ENCODE measurements around the gene DNAH10.

Gene DNAH10

GRCh38 chr12:123950476-123951349 is 188.6 kb downstream of the DNAH10 start:
- no peak for DNase-seq

GRCh38 chr12:123951467-123951866 is 189.4 kb downstream of the DNAH10 start:
- no peak for DNase-seq

- DNase-seq, result no peak
These were observed 189.9 kb downstream of the DNAH10 start for GRCh38 chr12:123952037-123952436.

GRCh38 chr12:123954647-123955350 is 192.7 kb downstream of the DNAH10 start:
- DNase-seq, result no peak

GRCh38 chr12:123956249-123956648 is 194.1 kb downstream of the DNAH10 start:
- no peak for DNase-seq

GRCh38 chr12:123957196-123957595 is 195.1 kb downstream of the DNAH10 start:
- no peak for DNase-seq

GRCh38 chr12:123958462-123958861 is 196.4 kb downstream of the DNAH10 start:
- DNase-seq, result no peak

- DNase-seq, result no peak
These were observed 196.8 kb downstream of the DNAH10 start for GRCh38 chr12:123958876-123959275.

GRCh38 chr12:123960029-123960735 is 198.1 kb downstream of the DNAH10 start:
- no peak for DNase-seq

GRCh38 chr12:123960856-123961255 is 198.8 kb downstream of the DNAH10 start:
- DNase-seq, result no peak

- DNase-seq, result no peak
These were observed 199.7 kb downstream of the DNAH10 start for GRCh38 chr12:123961585-123962345.

GRCh38 chr12:123962513-123962912 is 200.4 kb downstream of the DNAH10 start:
- DNase-seq, result no peak

GRCh38 chr12:123963821-123964220 is 201.7 kb downstream of the DNAH10 start:
- DNase-seq, result no peak

GRCh38 chr12:123965382-123965781 is 203.3 kb downstream of the DNAH10 start:
- DNase-seq, result no peak

GRCh38 chr12:123966596-123966995 is 204.5 kb downstream of the DNAH10 start:
- no peak for DNase-seq

GRCh38 chr12:123967121-123967586 is 205.1 kb downstream of the DNAH10 start:
- DNase-seq, result no peak

GRCh38 chr12:123971449-123971769 is 209.3 kb downstream of the DNAH10 start:
- DNase-seq, result no peak

- peak; percentile 45 for DNase-seq
These were observed 209.8 kb downstream of the DNAH10 start for GRCh38 chr12:123971770-123972456.

GRCh38 chr12:123972457-123973401 is 210.6 kb downstream of the DNAH10 start, which contains the start of the genes CCDC92 and ZNF664:
Gene CCDC92, minus strand, starts transcription at chr12:123972831. Its CDS starts 28,526 bp downstream, at chr12:123944305.
Gene ZNF664, plus strand, starts transcription at chr12:123973215. Its CDS starts 38,930 bp downstream, at chr12:124012145.
- peak; percentile 92 for DNase-seq

GRCh38 chr12:123973552-123974341 is 211.6 kb downstream of the DNAH10 start:
- no peak for DNase-seq

Measured in central memory CD4-positive, alpha-beta T cell (primary cell).